Right ventricle myocardium inferior (tissue), 1 donor: ENCODE data around the gene NIPA2. TPM values are rescaled to one million over a fixed set of nuclear protein-coding genes. Genes with fewer than 3 reads are reported as not detected.
"Not testable (repeated sequence)": the region's sequence is repeated elsewhere in the genome, so short reads cannot be mapped to it uniquely, and the experiment has no call there.

ENCODE experiments used
- ATAC-seq: fragments of 200-7000 bp; cut with Tn5 transposase; one replicate; pipeline ENCODE4 v1.9.1; 2020; ENCODE audit warnings: mild to moderate bottlenecking, moderate library complexity
- DNase-seq: peaks from one replicate; pipeline ENCODE4 v3.0.0; 2021; ENCODE audit errors: missing footprints
- intact Hi-C: fragments of 100-400 bp; cut with DNase I; formaldehyde crosslinking; loops from one replicate; pipeline ENCODE4 v1.11.0; 2022
- long read RNA-seq: library from polyadenylated mRNA; unstranded; transcript quantifications from one replicate; pipeline ENCODE4 v2.0.0, GENCODE V29; 2021
- total RNA-seq: library from RNA; stranded (reverse); fragmentation: NEBNext Ultra II Directional; extraction: Animal tissue kit (Norgen Biotek cat#: 25700); gene quantifications from one replicate; pipeline ENCODE4 v1.2.1, GENCODE V29; 2021
- donor health status: DM: no; HTN: yes; CAD: no; lungs with severe emphysema.

The NIPA2 gene
- 22.6 TPM for total RNA-seq
- long read RNA-seq, partial matches to known transcripts: 0 of 16 reads
- long read RNA-seq, other reads (novel, unspliced or antisense): 12 of 16 reads

GRCh38 chr15:22838292-22839042, at the start of gene NIPA2:
Gene NIPA2 (plus strand): TSS chr15:22838666. CDS start chr15:22851732, 13,066 bp downstream.
- intact Hi-C loops: loop anchor here (1.0 kb wide), 1 partner anchor 51 kb away; no protein-coding TSS in a partner anchor
- DNase-seq: peak; percentile 100
- peak; percentile 99 for ATAC-seq

DNA sequence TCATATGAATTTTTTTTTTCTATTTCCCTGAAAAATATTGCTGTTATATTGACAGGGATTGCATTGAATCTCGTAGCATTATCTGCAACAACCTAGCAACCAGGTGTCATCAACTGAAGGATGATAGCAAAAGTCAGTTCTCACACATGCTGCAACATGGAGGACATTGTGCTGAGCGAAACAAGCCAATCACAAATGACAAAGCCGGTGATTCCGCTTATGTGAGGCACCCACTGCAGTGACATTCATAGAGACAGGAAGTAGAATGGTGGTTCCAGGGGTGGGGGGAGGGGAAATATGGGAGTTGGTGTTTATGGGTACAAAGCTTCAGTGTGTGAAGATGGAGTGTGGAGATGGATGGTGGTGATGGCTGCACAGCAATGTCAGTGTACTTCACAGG, 44.4 kb upstream of the NIPA2 start:
- intact Hi-C loops: no loop called here
- no peak for ATAC-seq
- no peak for DNase-seq

GRCh38 chr15:22794621-22795167, 43.8 kb upstream of the NIPA2 start:
- intact Hi-C loops: no loop called here
- ATAC-seq (no peak), DNase-seq (no peak)

- intact Hi-C loops: no loop called here
- DNase-seq (peak; percentile 41), ATAC-seq (no peak)
Measured at GRCh38 chr15:22795206-22796063, 43.0 kb upstream of the NIPA2 start.

DNA sequence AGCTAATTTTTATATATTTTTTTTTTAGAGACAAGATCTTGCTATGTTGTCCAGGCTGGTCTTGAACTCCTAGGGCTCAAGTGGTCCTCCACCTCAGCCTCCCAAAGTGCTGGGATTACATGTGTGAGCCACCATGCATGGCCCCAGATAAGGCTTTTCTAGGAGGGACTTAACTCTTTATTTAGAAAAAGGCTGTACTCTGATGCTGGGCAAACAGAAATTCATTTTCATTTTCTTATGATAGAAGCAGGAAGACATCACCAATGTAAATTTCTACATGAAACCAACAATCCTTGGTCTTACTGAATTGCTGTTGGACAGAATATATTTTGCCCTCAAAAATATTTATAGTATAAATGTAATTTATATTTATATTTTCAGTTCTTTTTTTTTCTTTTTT, 42.4 kb upstream of the NIPA2 start:
- intact Hi-C loops: no loop called here
- DNase-seq (peak; percentile 9), ATAC-seq (no peak)

DNA sequence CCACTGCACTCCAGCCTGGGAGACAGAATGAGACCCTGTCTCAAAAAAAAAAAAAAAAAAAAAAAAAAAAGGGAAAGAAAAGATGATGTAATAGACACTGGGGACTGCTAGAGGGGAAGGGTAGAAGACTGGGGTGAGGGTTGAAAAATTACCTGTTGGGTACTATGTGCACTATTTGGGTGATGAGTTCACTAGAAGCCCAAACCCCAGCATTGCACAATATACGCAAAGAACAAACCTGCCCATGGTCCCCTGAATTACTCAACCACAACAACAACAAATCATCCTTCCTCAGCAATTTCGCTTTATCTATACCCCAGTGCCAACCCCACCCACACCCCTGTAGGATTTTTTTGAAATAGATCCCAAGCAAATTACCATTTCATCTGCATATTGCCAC, 38.6 kb upstream of the NIPA2 start:
- ATAC-seq: no peak
- no peak for DNase-seq
- intact Hi-C loops: no loop called here

DNA sequence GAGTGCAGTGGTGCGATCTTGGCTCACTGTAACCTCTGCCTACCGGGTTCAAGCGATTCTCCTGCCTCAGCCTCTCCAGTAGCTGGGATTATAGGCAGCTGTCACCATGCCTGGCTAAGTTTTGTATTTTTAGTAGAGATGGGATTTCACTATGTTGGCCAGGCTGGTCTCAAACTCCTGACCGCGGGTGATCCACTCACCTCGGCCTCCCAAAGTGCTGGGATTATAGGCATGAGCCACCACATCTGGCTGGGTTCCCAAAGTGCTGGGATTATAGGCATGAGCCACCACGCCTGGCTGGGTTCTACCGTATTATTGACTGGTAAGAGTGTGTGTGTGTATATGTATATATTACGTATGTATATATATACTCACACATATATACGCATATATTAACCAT, 35.5 kb upstream of the NIPA2 start:
- DNase-seq: peak; percentile 55
- ATAC-seq, intact Hi-C loops: not testable (repeated sequence)

GRCh38 chr15:22806156-22806555, 32.3 kb upstream of the NIPA2 start:
- no peak for ATAC-seq
- intact Hi-C loops: no loop called here
- DNase-seq: peak; percentile 5

DNA sequence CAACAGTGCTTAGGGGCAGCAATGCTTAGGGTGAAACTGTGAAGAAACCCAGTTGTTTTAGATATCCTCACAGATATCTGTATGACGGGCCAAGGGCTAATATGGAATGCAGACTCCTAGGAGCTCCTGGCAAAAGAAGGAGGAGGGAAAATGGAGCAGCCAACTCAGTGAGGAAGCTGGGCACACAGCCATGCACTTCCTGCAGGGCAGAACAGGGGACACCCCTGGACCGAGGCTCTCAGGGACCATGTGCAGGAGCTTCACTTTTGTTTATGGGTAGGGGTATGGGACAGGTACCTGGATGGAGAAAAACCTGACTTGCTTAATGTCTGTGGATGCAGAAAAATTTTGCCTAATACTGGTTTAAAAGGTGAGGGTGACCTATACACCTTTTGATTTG, 31.8 kb upstream of the NIPA2 start:
- intact Hi-C loops: no loop called here
- ATAC-seq (no peak), DNase-seq (peak; percentile 11)

- ATAC-seq, intact Hi-C loops: not testable (repeated sequence)
- DNase-seq: peak; percentile 37
Measured at GRCh38 chr15:22807831-22808230, 30.6 kb upstream of the NIPA2 start.

DNA sequence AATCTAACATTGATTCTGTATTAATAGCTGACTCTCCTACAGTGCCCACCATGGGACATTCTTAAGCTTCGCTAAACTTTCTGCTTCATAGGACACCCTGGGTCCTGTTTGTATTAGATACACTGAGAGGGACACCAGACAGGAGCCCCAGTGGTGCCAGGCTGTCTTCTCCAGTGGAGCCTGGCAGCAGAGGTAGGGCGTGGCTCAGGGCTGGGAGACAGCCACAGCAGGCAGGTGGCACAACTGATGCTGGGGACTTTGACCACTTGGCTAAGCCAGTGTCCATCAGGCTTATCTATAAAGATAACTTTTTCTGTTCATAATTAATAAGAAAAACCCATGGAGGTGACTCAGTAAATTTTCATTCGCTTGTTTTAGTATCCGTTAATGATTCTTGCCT, 30.2 kb upstream of the NIPA2 start:
- ATAC-seq (no peak), DNase-seq (peak; percentile 25)
- intact Hi-C loops: no loop called here

DNA sequence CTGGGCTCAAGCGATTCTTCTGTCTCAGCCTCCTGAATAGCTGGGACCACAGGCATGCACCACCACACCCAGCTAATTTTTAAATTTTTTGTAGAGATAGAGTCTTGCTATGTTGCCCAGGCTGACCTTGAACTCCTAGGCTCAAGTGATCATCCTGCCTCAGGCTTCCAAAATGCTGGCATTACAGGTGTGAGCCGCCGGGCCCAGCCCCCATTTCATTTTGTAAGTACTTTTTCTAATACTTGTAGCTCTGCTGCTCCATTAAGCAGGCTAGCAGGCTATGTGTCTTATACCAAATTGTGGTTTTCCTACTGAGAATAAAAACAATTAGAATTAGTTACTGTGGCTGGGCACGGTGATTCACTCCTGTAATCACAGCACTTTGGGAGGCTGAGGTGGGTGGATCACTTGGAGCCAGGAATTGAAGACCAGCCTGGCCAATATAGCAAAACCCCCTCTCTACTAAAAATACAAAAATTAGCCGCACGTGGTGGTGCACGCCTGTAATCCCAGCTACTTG, 29.6 kb upstream of the NIPA2 start:
- intact Hi-C loops: no loop called here
- no peak for ATAC-seq
- DNase-seq: peak; percentile 23

GRCh38 chr15:22810033-22810852, 28.2 kb upstream of the NIPA2 start:
- intact Hi-C loops: no loop called here
- ATAC-seq (no peak), DNase-seq (peak; percentile 5)

GRCh38 chr15:22810853-22811338, 27.6 kb upstream of the NIPA2 start:
- peak; percentile 18 for DNase-seq
- no peak for ATAC-seq

DNA sequence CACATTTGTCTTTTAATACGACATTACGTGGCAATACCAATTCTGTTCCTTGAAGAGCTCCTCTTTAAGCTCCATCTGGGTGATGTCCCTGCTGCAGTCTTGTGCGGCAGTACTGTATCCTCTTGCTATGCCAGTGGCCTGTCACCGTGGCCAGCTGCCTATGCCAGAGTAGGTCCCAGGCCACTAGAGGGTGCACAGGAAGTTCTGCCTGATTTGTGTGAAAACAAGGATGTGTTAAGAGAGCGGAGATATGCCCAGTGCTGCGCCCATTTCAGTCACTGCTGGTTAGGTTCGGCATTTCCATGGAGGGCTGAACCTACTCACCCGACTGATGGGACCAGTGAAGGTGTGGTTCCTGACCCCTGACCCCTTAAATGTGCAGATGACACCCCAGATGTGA, 26.8 kb upstream of the NIPA2 start:
- intact Hi-C loops: no loop called here
- DNase-seq: peak; percentile 58
- ATAC-seq: peak; percentile 59

More at GRCh38 chr15:22810853-22811338, 27.6 kb upstream of the NIPA2 start:
- intact Hi-C loops: no loop called here

DNA sequence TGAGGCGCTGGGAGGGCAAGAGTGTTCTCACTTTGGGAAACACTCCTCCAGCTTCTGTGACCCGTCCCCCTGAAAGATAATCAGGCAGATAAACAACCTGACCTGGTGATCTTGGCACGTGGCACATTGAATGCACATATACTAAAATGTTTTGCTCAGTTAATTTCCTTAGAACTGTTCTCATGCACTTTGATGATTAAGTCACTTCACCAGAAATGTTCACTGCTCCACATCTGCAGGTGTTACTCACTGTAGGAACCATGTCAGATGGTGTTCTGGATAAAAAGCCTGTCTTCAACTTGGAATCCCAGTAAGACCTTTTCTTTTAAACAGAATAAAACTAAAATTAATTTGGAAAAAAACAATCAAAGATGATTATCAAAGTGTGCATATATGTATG, 24.6 kb upstream of the NIPA2 start:
- intact Hi-C loops: no loop called here
- no peak for ATAC-seq
- no peak for DNase-seq

GRCh38 chr15:22815766-22816165, 22.7 kb upstream of the NIPA2 start:
- DNase-seq (no peak), ATAC-seq (no peak)
- intact Hi-C loops: no loop called here

DNA sequence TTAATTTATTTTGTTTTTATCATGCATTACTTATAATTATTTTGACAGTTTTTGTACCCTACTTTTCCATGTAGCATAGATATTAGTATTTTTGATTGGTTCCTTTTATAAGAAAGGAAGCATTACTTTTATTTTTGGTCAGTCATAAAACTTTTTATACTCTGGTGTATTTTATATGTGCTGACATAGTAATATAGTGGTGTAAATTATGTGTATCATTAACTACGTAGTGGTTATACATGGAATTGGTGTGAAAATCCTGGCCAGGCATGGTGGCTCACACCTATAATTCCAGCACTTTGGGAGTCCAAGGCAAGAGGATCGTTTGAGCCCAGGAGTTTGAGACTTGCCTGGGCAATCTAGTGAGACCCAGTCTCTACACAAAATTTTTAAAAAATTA, 18.8 kb upstream of the NIPA2 start:
- ATAC-seq (no peak), DNase-seq (no peak)
- intact Hi-C loops: no loop called here
